Bronchial epithelial cell (primary cell): ENCODE results near the gene PAH. TPM values are rescaled to one million over a fixed set of nuclear protein-coding genes. Genes with fewer than 3 reads are reported as not detected.

Source experiments
- DNase-seq: peaks from one replicate; pipeline ENCODE4 v3.0.0-alpha.2; 2010; ENCODE audit warnings: low read depth
- FAIRE-seq: peaks from 2 replicates; lab custom pipeline; 2011; peaks lifted over from hg19 to GRCh38; lab: Jason Lieb, UNC
- H3K27me3 ChIP-seq: 2 replicates; pipeline ENCODE4 v1.5.1; 2011; ENCODE audit warnings: low read length; ENCODE audit not compliant: control insufficient read depth, insufficient read depth
- H3K36me3 ChIP-seq: 2 replicates; pipeline ENCODE4 v1.5.1; 2011; ENCODE audit warnings: low read length; ENCODE audit not compliant: control insufficient read depth, insufficient read depth
- H3K4me3 ChIP-seq: 2 replicates; pipeline ENCODE4 v1.5.1; 2011; ENCODE audit warnings: mild to moderate bottlenecking, low read depth, low read length, control low read depth
- CTCF ChIP-seq: IDR thresholded peaks from 2 replicates; pipeline ENCODE4 v1.5.1; 2011; ENCODE audit warnings: mild to moderate bottlenecking, moderate library complexity, low read length, control low read depth, inconsistent platforms; ENCODE audit not compliant: insufficient read depth, severe bottlenecking
- total RNA-seq: library from RNA; depleted of rRNA; stranded (reverse); fragments of >200 nt; gene quantifications from 2 replicates; pipeline ENCODE4 v1.2.1, GENCODE V29; 2014

Gene PAH
- total RNA-seq, 1 donor from 2014 or later = not detected

- Histone ChIP-seq H3K27me3 (no peaks in the 10 kb centered on the region), H3K36me3 (no peaks in the 10 kb centered on the region), H3K4me3 (no peak overlapping the region)
- no peak for DNase-seq
- FAIRE-seq = no peak
- no peak for TF ChIP-seq CTCF
These were observed 15.0 kb downstream of the PAH start for GRCh38 chr12:102902093-102902492.

GRCh38 chr12:102900389-102900788 is 16.7 kb downstream of the PAH start:
- H3K4me3 ChIP-seq = no peak overlapping the region
- TF ChIP-seq CTCF = no peak
- H3K36me3 ChIP-seq = no peaks in the 10 kb centered on the region
- DNase-seq (no peak), FAIRE-seq (no peak)
- H3K27me3 ChIP-seq = no peaks in the 10 kb centered on the region

- no peaks in the 10 kb centered on the region for H3K27me3 ChIP-seq
- DNase-seq = no peak
- H3K4me3 ChIP-seq = no peak overlapping the region
- no peak for TF ChIP-seq CTCF
- no peak for FAIRE-seq
- H3K36me3 ChIP-seq = no peaks in the 10 kb centered on the region
These were observed 21.0 kb downstream of the PAH start for GRCh38 chr12:102896067-102896466.

- no peak for TF ChIP-seq CTCF
- H3K4me3 ChIP-seq = no peak overlapping the region
- no peak for FAIRE-seq
- H3K27me3 ChIP-seq = no peaks in the 10 kb centered on the region
- no peak for DNase-seq
- no peaks in the 10 kb centered on the region for H3K36me3 ChIP-seq
These were observed 25.3 kb downstream of the PAH start for GRCh38 chr12:102891756-102892155.

GRCh38 chr12:102888511-102888910 is 28.5 kb downstream of the PAH start:
- FAIRE-seq = no peak
- Histone ChIP-seq H3K4me3 (no peak overlapping the region), H3K36me3 (no peaks in the 10 kb centered on the region), H3K27me3 (no peaks in the 10 kb centered on the region)
- no peak for DNase-seq
- no peak for TF ChIP-seq CTCF

- no peak for FAIRE-seq
- DNase-seq = no peak
- Histone ChIP-seq H3K27me3 (no peaks in the 10 kb centered on the region), H3K4me3 (no peak overlapping the region), H3K36me3 (no peaks in the 10 kb centered on the region)
- TF ChIP-seq CTCF = no peak
These were observed 31.8 kb downstream of the PAH start for GRCh38 chr12:102885043-102885932.
